Measurements from ENCODE around the gene SPRED1. TPM values are rescaled to one million over a fixed set of nuclear protein-coding genes. Genes with fewer than 3 reads are reported as not detected.
"Not testable (repeated sequence)": the region's sequence is repeated elsewhere in the genome, so short reads cannot be mapped to it uniquely, and the experiment has no call there.

SPRED1 gene
- total and polyA plus RNA-seq, 4 experiments from 2014 or later: 0.42 to 0.49 TPM; not detected in 2

DNA sequence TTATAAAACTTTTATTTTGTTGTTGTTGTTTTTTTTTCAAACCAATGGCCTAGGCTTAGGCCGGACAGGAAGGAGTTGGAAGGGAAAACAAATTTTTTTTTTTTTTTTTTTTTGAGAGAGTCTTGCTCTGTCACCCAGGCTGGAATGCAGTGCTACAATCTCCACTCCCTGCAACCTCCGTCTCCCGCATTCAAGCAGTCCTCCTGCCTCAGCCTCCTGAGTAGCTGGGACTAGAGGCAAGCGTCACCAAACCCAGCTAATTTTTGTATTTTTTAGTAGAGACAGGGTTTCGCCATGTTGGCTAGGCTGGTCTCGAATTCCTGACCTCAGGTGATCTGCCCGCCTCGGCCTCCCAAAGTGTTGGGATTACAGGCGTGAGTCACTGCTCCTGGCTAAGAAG is 15.6 kb upstream of the SPRED1 start:
- H3K36me3 Mint-ChIP-seq; H3K27ac ChIP-seq (ENCODE audit: low read depth, low read length); H3K27me3 ChIP-seq (ENCODE audit: insufficient read depth, low read length); POLR2A ChIA-PET (ENCODE audit: partially characterized antibody); H3K27ac Mint-ChIP-seq; H3K4me1 ChIP-seq (ENCODE audit: insufficient read depth, low read length); H3K4me3 Mint-ChIP-seq; H3K4me1 Mint-ChIP-seq; H3K9me3 Mint-ChIP-seq; CTCF ChIA-PET (ENCODE audit: partially characterized antibody); H3K9me3 ChIP-seq (ENCODE audit: control insufficient read depth in 1 of 2, low read length in 2 of 2); DNase-seq; H3K36me3 ChIP-seq (ENCODE audit: insufficient read depth, low read length); H3K4me3 ChIP-seq (ENCODE audit: low read length in 2 of 2); intact Hi-C loops (cut with micrococcal nuclease): not testable (repeated sequence)
- peaks cover 15 to 20% of the 10 kb centered on the region in 2 donors for H3K27me3 Mint-ChIP-seq

DNA sequence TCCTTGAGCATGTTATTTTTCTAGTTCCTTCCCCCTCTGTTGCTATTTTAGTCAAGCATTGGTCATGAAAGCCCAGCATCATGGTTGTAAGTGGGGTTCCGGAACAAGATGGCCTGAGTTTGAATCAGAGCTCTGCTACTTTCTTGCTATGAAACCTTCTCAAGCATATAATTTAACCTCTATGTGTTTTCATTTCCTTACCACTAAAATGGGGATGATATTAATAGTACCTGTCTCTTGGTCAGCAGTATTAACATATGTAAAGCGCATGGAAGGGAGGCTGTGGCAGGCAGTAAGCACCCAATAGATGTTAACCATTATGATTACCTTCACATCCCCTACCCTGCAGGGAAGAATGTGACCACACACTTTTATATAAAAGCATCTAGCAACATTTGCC is 14.3 kb upstream of the SPRED1 start:
- Histone ChIP-seq H3K4me3 (ENCODE audit: low read length in 2 of 2) (no peak overlapping the region), H3K36me3 (ENCODE audit: insufficient read depth, low read length) (no peaks in the 10 kb centered on the region), H3K4me1 (ENCODE audit: insufficient read depth, low read length) (no peaks in the 10 kb centered on the region), H3K27ac (ENCODE audit: low read depth, low read length) (no peak overlapping the region), H3K9me3 (ENCODE audit: control insufficient read depth in 1 of 2, low read length in 2 of 2) (no peaks in the 10 kb centered on the region), H3K27me3 (ENCODE audit: insufficient read depth, low read length) (no peaks in the 10 kb centered on the region)
- POLR2A ChIA-PET (ENCODE audit: partially characterized antibody): no interaction called here
- Mint-ChIP-seq H3K9me3 (no peaks in the 10 kb centered on the region), H3K27me3 (peaks cover 18 to 28% of the 10 kb centered on the region in 2 donors), H3K4me1 (no peaks in the 10 kb centered on the region), H3K36me3 (no peaks in the 10 kb centered on the region), H3K4me3 (no peak overlapping the region), H3K27ac (no peak overlapping the region)
- CTCF ChIA-PET (ENCODE audit: partially characterized antibody): no interaction called here
- intact Hi-C loops (cut with micrococcal nuclease): no loop called here
- DNase-seq: no peak

- DNase-seq: no peak
- H3K9me3 ChIP-seq (ENCODE audit: control insufficient read depth in 1 of 2, low read length in 2 of 2): no peaks in the 10 kb centered on the region
- no peak overlapping the region for H3K27ac Mint-ChIP-seq
- no peaks in the 10 kb centered on the region for H3K9me3 Mint-ChIP-seq
- H3K27ac ChIP-seq (ENCODE audit: low read depth, low read length): no peak overlapping the region
- no peaks in the 10 kb centered on the region for H3K36me3 ChIP-seq (ENCODE audit: insufficient read depth, low read length)
- no peak overlapping the region for H3K4me3 Mint-ChIP-seq
- CTCF ChIA-PET (ENCODE audit: partially characterized antibody): no interaction called here
- intact Hi-C loops (cut with micrococcal nuclease): no loop called here
- H3K4me1 ChIP-seq (ENCODE audit: insufficient read depth, low read length): no peaks in the 10 kb centered on the region
- POLR2A ChIA-PET (ENCODE audit: partially characterized antibody): no interaction called here
- no peaks in the 10 kb centered on the region for H3K36me3 Mint-ChIP-seq
- H3K27me3 ChIP-seq (ENCODE audit: insufficient read depth, low read length): no peaks in the 10 kb centered on the region
- no peak overlapping the region for H3K4me3 ChIP-seq (ENCODE audit: low read length in 2 of 2)
- peaks cover 23 to 36% of the 10 kb centered on the region in 2 donors for H3K27me3 Mint-ChIP-seq
- no peaks in the 10 kb centered on the region for H3K4me1 Mint-ChIP-seq
Observed at GRCh38 chr15:38242055-38242454, 10.6 kb upstream of the SPRED1 start.

- ChIA-PET POLR2A (ENCODE audit: partially characterized antibody) (interaction anchor here (1.2 kb wide), 1 partner anchor 10 kb away, joined by 3 read pairs; no protein-coding TSS in a partner anchor), CTCF (ENCODE audit: partially characterized antibody) (no interaction called here)
- intact Hi-C loops (cut with micrococcal nuclease): no loop called here
Observed at GRCh38 chr15:38243278-38244055, 9.2 kb upstream of the SPRED1 start.

GRCh38 chr15:38247336-38247735 is 5.3 kb upstream of the SPRED1 start:
- Mint-ChIP-seq H3K9me3 (peaks cover 0 to 4% (median 0%) of the 10 kb centered on the region in 8 donors), H3K36me3 (peaks cover 0 to 5% of the 10 kb centered on the region in 2 donors), H3K27me3 (peaks cover 35 to 36% of the 10 kb centered on the region in 2 donors), H3K27ac (no peak overlapping the region), H3K4me1 (peaks cover 6 to 19% (median 15%) of the 10 kb centered on the region in 4 donors), H3K4me3 (no peak overlapping the region)
- POLR2A ChIA-PET (ENCODE audit: partially characterized antibody): no interaction called here
- H3K4me1 ChIP-seq (ENCODE audit: insufficient read depth, low read length): peaks cover 13% of the 10 kb centered on the region
- intact Hi-C loops (cut with micrococcal nuclease): no loop called here
- CTCF ChIA-PET (ENCODE audit: partially characterized antibody): no interaction called here
- H3K9me3 ChIP-seq (ENCODE audit: control insufficient read depth in 1 of 2, low read length in 2 of 2): no peaks in the 10 kb centered on the region
- H3K27ac ChIP-seq (ENCODE audit: low read depth, low read length): no peak overlapping the region
- H3K4me3 ChIP-seq (ENCODE audit: low read length in 2 of 2): no peak overlapping the region
- H3K36me3 ChIP-seq (ENCODE audit: insufficient read depth, low read length): no peaks in the 10 kb centered on the region
- no peak for DNase-seq
- H3K27me3 ChIP-seq (ENCODE audit: insufficient read depth, low read length): no peaks in the 10 kb centered on the region

More at GRCh38 chr15:38243278-38244055, 9.2 kb upstream of the SPRED1 start:
- Mint-ChIP-seq H3K27me3 (peaks cover 28 to 39% of the 10 kb centered on the region in 2 donors), H3K4me1 (no peaks in the 10 kb centered on the region), H3K9me3 (no peaks in the 10 kb centered on the region), H3K36me3 (no peaks in the 10 kb centered on the region), H3K4me3 (peak overlapping the region in 1 of 8 donors; percentile 4), H3K27ac (no peak overlapping the region)
- DNase-seq: no peak
- no peaks in the 10 kb centered on the region for H3K27me3 ChIP-seq (ENCODE audit: insufficient read depth, low read length)
- no peaks in the 10 kb centered on the region for H3K36me3 ChIP-seq (ENCODE audit: insufficient read depth, low read length)
- no peak overlapping the region for H3K4me3 ChIP-seq (ENCODE audit: low read length in 2 of 2)
- H3K4me1 ChIP-seq (ENCODE audit: insufficient read depth, low read length): no peaks in the 10 kb centered on the region
- H3K27ac ChIP-seq (ENCODE audit: low read depth, low read length): no peak overlapping the region
- no peaks in the 10 kb centered on the region for H3K9me3 ChIP-seq (ENCODE audit: control insufficient read depth in 1 of 2, low read length in 2 of 2)

DNA sequence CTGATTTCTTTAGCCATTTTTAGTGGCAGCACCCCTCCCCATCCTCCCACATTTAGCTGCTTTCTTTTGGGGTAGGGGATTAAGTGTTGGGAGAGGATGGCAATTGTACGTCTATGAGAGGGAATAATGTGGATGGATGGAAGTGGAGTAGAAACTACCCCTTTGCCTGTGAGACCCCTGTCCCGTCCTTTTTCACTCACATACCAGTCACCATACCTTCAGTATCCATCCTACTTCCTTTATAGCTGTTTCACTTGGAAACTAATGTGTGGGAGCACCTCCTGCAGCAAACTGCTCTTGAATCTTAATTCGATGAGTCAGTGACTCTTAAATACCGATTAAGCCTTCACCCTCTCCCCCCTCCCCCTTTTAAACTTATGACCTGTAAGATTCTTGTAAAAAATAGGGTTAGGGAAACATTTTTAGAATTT is 730 bp downstream of the SPRED1 start:
- H3K4me3 ChIP-seq (ENCODE audit: low read length in 2 of 2): peak overlapping the region in 1 of 2 donors; percentile 74
- peaks cover 0 to 7% of the 10 kb centered on the region in 2 donors for H3K36me3 Mint-ChIP-seq
- intact Hi-C loops (cut with micrococcal nuclease): no loop called here
- no peaks in the 10 kb centered on the region for H3K9me3 ChIP-seq (ENCODE audit: control insufficient read depth in 1 of 2, low read length in 2 of 2)
- peaks cover 0 to 4% (median 0%) of the 10 kb centered on the region in 8 donors for H3K9me3 Mint-ChIP-seq
- H3K4me1 Mint-ChIP-seq: peaks cover 23 to 36% (median 32%) of the 10 kb centered on the region in 4 donors
- no peak overlapping the region for H3K27ac ChIP-seq (ENCODE audit: low read depth, low read length)
- H3K27me3 Mint-ChIP-seq: peaks cover 9 to 19% of the 10 kb centered on the region in 2 donors
- peak overlapping the region; percentile 78 to 88 (median 83) for H3K4me3 Mint-ChIP-seq
- H3K4me1 ChIP-seq (ENCODE audit: insufficient read depth, low read length): peaks cover 30% of the 10 kb centered on the region
- H3K36me3 ChIP-seq (ENCODE audit: insufficient read depth, low read length): no peaks in the 10 kb centered on the region
- H3K27me3 ChIP-seq (ENCODE audit: insufficient read depth, low read length): no peaks in the 10 kb centered on the region
- peak in 2 of 5 donors; percentile 11 to 44 for DNase-seq
- ChIA-PET CTCF (ENCODE audit: partially characterized antibody) (interaction anchor here (0.8 kb wide), 1 partner anchor 9 kb away, joined by 4 read pairs; no protein-coding TSS in a partner anchor), POLR2A (ENCODE audit: partially characterized antibody) (interaction anchor here (0.6 to 1.5 kb wide), 4 partner anchors 9 to 399 kb away, joined by 3 read pairs; partner anchors contain the start of gene FAM98B)
- H3K27ac Mint-ChIP-seq: peak overlapping the region in 5 of 7 donors; percentile 1 to 80 (median 36)

DNA sequence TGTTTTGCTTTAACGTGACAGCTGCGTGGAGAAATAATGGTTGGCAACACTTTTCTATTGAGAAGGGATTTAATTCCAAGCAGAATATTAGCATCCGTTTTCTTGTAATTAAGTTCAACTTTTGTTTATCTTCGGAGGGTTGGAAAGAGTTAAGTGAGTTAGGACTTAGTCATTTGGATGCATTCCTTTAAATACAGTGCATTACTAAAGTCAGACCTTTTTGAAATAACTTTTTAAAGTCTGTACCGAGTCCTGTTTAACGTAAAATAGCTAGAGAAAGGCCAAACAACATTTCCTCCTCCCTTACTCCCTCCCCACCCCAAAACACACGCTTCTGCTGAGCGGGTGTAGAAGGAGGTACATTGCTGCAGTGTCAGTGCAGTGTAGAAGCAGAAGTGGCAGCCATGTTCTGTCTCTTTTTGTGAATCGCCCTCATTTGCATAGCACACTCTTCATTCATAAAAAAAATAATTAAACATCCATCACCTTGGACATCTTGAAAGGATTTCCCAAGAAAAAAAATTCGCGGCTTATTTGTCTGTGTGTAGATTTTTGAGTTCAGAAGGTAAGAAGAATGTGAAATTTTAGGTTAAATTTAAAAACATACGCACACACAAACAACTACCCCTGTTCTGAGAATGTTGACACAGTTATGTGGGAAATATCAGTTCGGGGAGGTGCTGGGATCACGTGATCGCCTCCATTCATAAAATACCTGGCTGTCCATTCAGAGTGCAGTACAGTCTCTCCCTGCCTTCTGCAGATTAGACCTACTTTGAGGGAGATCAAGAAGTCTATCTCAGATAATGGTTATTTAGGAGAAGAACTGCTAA is 1.6 kb downstream of the SPRED1 start:
- peaks cover 0 to 7% of the 10 kb centered on the region in 2 donors for H3K36me3 Mint-ChIP-seq
- Histone ChIP-seq H3K9me3 (ENCODE audit: control insufficient read depth in 1 of 2, low read length in 2 of 2) (no peaks in the 10 kb centered on the region), H3K4me3 (ENCODE audit: low read length in 2 of 2) (peak overlapping the region in 1 of 2 donors; percentile 8), H3K36me3 (ENCODE audit: insufficient read depth, low read length) (no peaks in the 10 kb centered on the region), H3K27me3 (ENCODE audit: insufficient read depth, low read length) (no peaks in the 10 kb centered on the region), H3K4me1 (ENCODE audit: insufficient read depth, low read length) (peaks cover 30% of the 10 kb centered on the region), H3K27ac (ENCODE audit: low read depth, low read length) (no peak overlapping the region)
- H3K4me3 Mint-ChIP-seq: peak overlapping the region; percentile 78 to 88 (median 83)
- POLR2A ChIA-PET (ENCODE audit: partially characterized antibody): interaction anchor here (0.6 to 1.5 kb wide), 5 partner anchors 10 to 399 kb away, joined by 3 read pairs; partner anchors contain the start of gene FAM98B
- CTCF ChIA-PET (ENCODE audit: partially characterized antibody): interaction anchor here (0.8 kb wide), 1 partner anchor 9 kb away, joined by 4 read pairs; no protein-coding TSS in a partner anchor
- peaks cover 9 to 17% of the 10 kb centered on the region in 2 donors for H3K27me3 Mint-ChIP-seq
- DNase-seq: peak; percentile 49 to 59 (median 52)
- H3K9me3 Mint-ChIP-seq: peaks cover 0 to 4% (median 0%) of the 10 kb centered on the region in 8 donors
- peaks cover 23 to 36% (median 32%) of the 10 kb centered on the region in 4 donors for H3K4me1 Mint-ChIP-seq
- intact Hi-C loops (cut with micrococcal nuclease): no loop called here
- H3K27ac Mint-ChIP-seq: peak overlapping the region in 6 of 7 donors; percentile 25 to 80 (median 32)

All from CD4-positive, alpha-beta memory T cell (primary cell).